Kidney epithelial cell (primary cell): ENCODE results near the gene NFX1. TPM values are rescaled to one million over a fixed set of nuclear protein-coding genes. Genes with fewer than 3 reads are reported as not detected.

Source experiments
- DNase-seq: peaks from one replicate; pipeline ENCODE4 v3.0.0-alpha.2; 2010; ENCODE audit warnings: low read depth
- H3K27me3 ChIP-seq: 2 replicates; pipeline ENCODE4 v1.6.0; 2011; ENCODE audit warnings: low read length; ENCODE audit not compliant: control insufficient read depth, insufficient read depth
- H3K36me3 ChIP-seq: 2 replicates; pipeline ENCODE4 v1.5.1; 2011; ENCODE audit warnings: low read length; ENCODE audit not compliant: control insufficient read depth, insufficient read depth
- H3K4me3 ChIP-seq: 2 replicates; pipeline ENCODE4 v1.5.1; 2011; ENCODE audit warnings: low read depth, mild to moderate bottlenecking, control low read depth, low read length
- CTCF ChIP-seq: IDR thresholded peaks from 2 replicates; pipeline ENCODE4 v1.5.1; 2011; ENCODE audit warnings: mild to moderate bottlenecking, moderate library complexity, low read length, control low read depth, inconsistent platforms; ENCODE audit not compliant: insufficient read depth, poor library complexity, severe bottlenecking
- total RNA-seq: library from RNA; depleted of rRNA; stranded (reverse); fragments of >200 nt; gene quantifications from 2 replicates; pipeline ENCODE4 v1.2.3, GENCODE V29; 2015

NFX1 gene
- total RNA-seq, 1 donor from 2014 or later, result 24.3 TPM

GRCh38 chr9:33287087-33287490 is 3.2 kb upstream of the NFX1 start:
- peak; percentile 80 for TF ChIP-seq CTCF
- Histone ChIP-seq H3K4me3 (no peak overlapping the region), H3K36me3 (no peaks in the 10 kb centered on the region), H3K27me3 (no peaks in the 10 kb centered on the region)
- no peak for DNase-seq

GRCh38 chr9:33288235-33288634 is 2.1 kb upstream of the NFX1 start:
- no peak for DNase-seq
- TF ChIP-seq CTCF, result no peak
- Histone ChIP-seq H3K4me3 (no peak overlapping the region), H3K27me3 (no peaks in the 10 kb centered on the region), H3K36me3 (no peaks in the 10 kb centered on the region)

GRCh38 chr9:33288828-33289483 is 1.4 kb upstream of the NFX1 start:
- TF ChIP-seq CTCF, result no peak
- no peaks in the 10 kb centered on the region for H3K36me3 ChIP-seq
- peak overlapping the region; percentile 63 for H3K4me3 ChIP-seq
- no peaks in the 10 kb centered on the region for H3K27me3 ChIP-seq
- DNase-seq, result no peak

- H3K4me3 ChIP-seq, result peak overlapping the region; percentile 63
- no peaks in the 10 kb centered on the region for H3K36me3 ChIP-seq
- no peak for DNase-seq
- H3K27me3 ChIP-seq, result no peaks in the 10 kb centered on the region
- TF ChIP-seq CTCF, result no peak
Measured at GRCh38 chr9:33289496-33289895, 820 bp upstream of the NFX1 start.

GRCh38 chr9:33289936-33290246 is 425 bp upstream of the NFX1 start:
- DNase-seq, result no peak
- TF ChIP-seq CTCF, result no peak
- no peaks in the 10 kb centered on the region for H3K36me3 ChIP-seq
- no peaks in the 10 kb centered on the region for H3K27me3 ChIP-seq
- H3K4me3 ChIP-seq, result peak overlapping the region; percentile 63

- no peaks in the 10 kb centered on the region for H3K27me3 ChIP-seq
- TF ChIP-seq CTCF, result no peak
- no peak for DNase-seq
- H3K4me3 ChIP-seq, result peak overlapping the region; percentile 63
- no peaks in the 10 kb centered on the region for H3K36me3 ChIP-seq
Measured at GRCh38 chr9:33291031-33291397, 698 bp downstream of the NFX1 start.
